H1 (cell line): Measurements from ENCODE around the gene TRIB2. TPM values are rescaled to one million over a fixed set of nuclear protein-coding genes. Genes with fewer than 3 reads are reported as not detected.

Experiments
- BCL11A ChIP-seq, 2 experiments: IDR thresholded peaks; one replicate each; pipeline ENCODE4 v1.6.1; 2011; ENCODE audit warnings: low read depth in 2 of 2, low read length in 2 of 2, mild to moderate bottlenecking in 2 of 2
- CEBPB ChIP-seq: IDR thresholded peaks from 2 replicates; pipeline ENCODE4 v1.6.1; 2012; ENCODE audit warnings: low read depth, low read length
- FOSL1 ChIP-seq: IDR thresholded peaks from 2 replicates; pipeline ENCODE4 v1.6.1; 2011; ENCODE audit warnings: mild to moderate bottlenecking, low read depth, low read length, moderate library complexity; ENCODE audit not compliant: insufficient read depth
- NANOG ChIP-seq: IDR thresholded peaks from 2 replicates; pipeline ENCODE4 v1.6.1; 2011; ENCODE audit warnings: low read length, low read depth, mild to moderate bottlenecking, inconsistent platforms; ENCODE audit not compliant: insufficient read depth, poor library complexity, severe bottlenecking
- SUZ12 ChIP-seq: fragments of 200-600 bp; sonication (generic); IDR thresholded peaks from 2 replicates; pipeline ENCODE4 v1.6.1; 2012; ENCODE audit warnings: mild to moderate bottlenecking, inconsistent platforms, low read length, moderate library complexity, mixed read lengths
- polyA plus RNA-seq, 7 experiments: library from polyadenylated mRNA; depleted of rRNA in 3 of 7; stranded (reverse) in 5 of 7; unstranded in 2 of 7; fragments of >200 nt in 5 of 7; fragments of 200-250 nt in 2 of 7; gene quantifications; 1 replicate in 5 of 7; 2 replicates in 1 of 7; 4 replicates in 1 of 7; pipeline versions ENCODE4 v1.2.1 to v1.2.3, GENCODE V29; 2011 to 2013; ENCODE audit warnings: missing spikeins in 2 of 7, mixed read lengths in 2 of 7
- total RNA-seq: library from RNA; stranded (reverse); fragmentation: NEBNext Ultra II Directional; extraction: Animal tissue kit (Norgen Biotek cat#: 25700); gene quantifications from 2 replicates; pipeline ENCODE4 v1.2.1, GENCODE V29; 2021

The TRIB2 gene
- total and polyA plus RNA-seq, 2 of the 8 experiments (the other 6 are each of a cell fraction or from before 2014, with no cell fraction given), result 40.8 to 57.0 TPM

GRCh38 chr2:12762337-12762736 is 45.6 kb downstream of the TRIB2 start (continued):
- no peak for TF ChIP-seq NANOG
- TF ChIP-seq BCL11A (IDR thresholded peaks at IDR 0.05; ENCODE audit: low read depth in 2 of 2, low read length in 2 of 2), result no peak
- no peak for TF ChIP-seq SUZ12
- TF ChIP-seq CEBPB, result no peak
- TF ChIP-seq FOSL1, result no peak
- TF ChIP-seq, all 59 proteins: peak for 0
